Measurements from ENCODE around the gene TAS2R60. TPM values are rescaled to one million over a fixed set of nuclear protein-coding genes. Genes with fewer than 3 reads are reported as not detected.

TAS2R60 gene
- total and polyA plus RNA-seq, 2 of the 4 experiments (the other 2 are of a cell fraction) = not detected

DNA sequence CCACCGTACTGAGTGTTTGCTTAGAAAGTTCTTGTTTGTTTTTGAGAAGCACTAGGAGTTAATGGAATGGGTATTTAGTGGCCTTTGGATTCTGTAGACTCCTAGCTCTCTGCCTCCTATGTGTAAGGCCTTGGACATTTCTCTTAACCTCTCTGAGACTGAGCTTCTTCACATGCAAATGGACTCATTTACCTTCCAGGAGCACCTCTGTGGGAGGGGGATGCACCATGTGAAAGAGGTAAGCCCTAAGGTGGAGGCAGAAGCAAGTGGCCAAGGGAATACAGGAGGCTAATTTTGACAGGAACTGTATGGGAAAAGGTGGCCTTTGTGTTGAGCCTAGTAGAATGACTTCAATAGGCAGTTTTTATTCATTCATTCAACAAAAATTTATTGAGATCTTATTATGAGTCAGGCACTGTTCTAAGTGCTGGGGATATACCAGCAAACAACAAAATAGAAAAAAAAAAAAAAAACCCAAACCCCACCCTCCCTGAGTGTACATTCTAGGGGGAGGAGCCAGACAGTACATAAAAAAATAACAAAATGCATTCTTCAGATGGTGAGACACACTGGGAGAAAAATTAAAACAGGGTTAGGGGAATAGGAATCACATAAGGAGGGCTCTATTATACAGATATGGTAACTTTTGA is 25.4 kb upstream of the TAS2R60 start:
- Histone ChIP-seq H3K9me3 (ENCODE audit: control insufficient read depth, insufficient read depth, low read length) (no peaks in the 10 kb centered on the region), H3K4me2 (ENCODE audit: low read depth, low read length) (no peak overlapping the region), H3K14ac (replicated peaks; ENCODE audit: low read depth, low read length) (no peak overlapping the region), H4K91ac (ENCODE audit: insufficient read depth, low read depth, low read length) (no peak overlapping the region), H3K9ac (ENCODE audit: low read depth, low read length) (no peak overlapping the region), H3K56ac (ENCODE audit: extremely low read depth, insufficient read depth, low read length) (no peak overlapping the region), H2AK5ac (ENCODE audit: low read depth, low read length) (no peak overlapping the region), H4K20me1 (ENCODE audit: insufficient read depth, low read length) (no peaks in the 10 kb centered on the region), H3K27me3 (ENCODE audit: control insufficient read depth, insufficient read depth, low read length) (no peaks in the 10 kb centered on the region), H3K36me3 (ENCODE audit: control insufficient read depth, insufficient read depth, low read length) (no peaks in the 10 kb centered on the region), H3K23ac (ENCODE audit: low read depth, low read length) (peak overlapping the region; percentile 65; the same call in 1 of the 2 replicates), H3K9me1 (ENCODE audit: insufficient read depth, low read length) (no peaks in the 10 kb centered on the region; the same call in 1 of the 2 replicates), H2AK9ac (replicated peaks; ENCODE audit: low read depth, low read length, poor library complexity) (no peak overlapping the region), H3K4me3 (ENCODE audit: insufficient read depth, low read depth, low read length) (no peak overlapping the region), H4K5ac (ENCODE audit: low read depth, low read length) (no peak overlapping the region), H3K18ac (ENCODE audit: low read depth, low read length) (no peak overlapping the region), H3K4me1 (ENCODE audit: control insufficient read depth, insufficient read depth, low read length) (peaks cover 4% of the 10 kb centered on the region), H2BK120ac (ENCODE audit: low read depth, low read length) (no peak overlapping the region), H2BK15ac (ENCODE audit: low read depth, low read length) (no peak overlapping the region), H2BK5ac (ENCODE audit: low read depth, low read length, poor library complexity, severe bottlenecking) (no peak overlapping the region), H2AFZ (replicated peaks; ENCODE audit: low read length, poor library complexity) (no peak overlapping the region), H4K8ac (ENCODE audit: low read depth in 2 of 2, low read length in 2 of 2) (no peak overlapping the region), H3K4ac (ENCODE audit: low read depth, low read length) (peak overlapping the region; percentile 40; the same call in 1 of the 2 replicates), H3K27ac (ENCODE audit: insufficient read depth, low read length) (no peak overlapping the region), H2BK20ac (ENCODE audit: low read depth, low read length) (no peak overlapping the region), H3K79me1 (ENCODE audit: low read depth in 1 of 2, low read length in 2 of 2) (no peaks in the 10 kb centered on the region)
- POLR2A ChIA-PET (ENCODE audit: unreplicated experiment) = no interaction called here
- no CpG with 5 or more reads among the region's 1 CpG for WGBS, 2 experiments (ENCODE audit: extremely low coverage in 2 of 2, insufficient read length in 1 of 2)
- TF ChIP-seq RCOR1 (IDR thresholded peaks at IDR 0.05; ENCODE audit: insufficient replicate concordance, low read length) (no peak), FOS (IDR thresholded peaks at IDR 0.05; ENCODE audit: low read depth, low read length) (no peak), MAFK (IDR thresholded peaks at IDR 0.05; ENCODE audit: low read depth, low read length) (no peak), RAD21 (IDR thresholded peaks at IDR 0.05; ENCODE audit: low read length) (no peak), MAZ (IDR thresholded peaks at IDR 0.05; ENCODE audit: borderline replicate concordance, low read depth, low read length) (no peak), CEBPB (IDR thresholded peaks at IDR 0.05; ENCODE audit: low read depth, low read length) (no peak), NFE2L2 (IDR thresholded peaks at IDR 0.05; ENCODE audit: low read depth, low read length) (no peak), POLR2A (IDR thresholded peaks at IDR 0.05; ENCODE audit: low read depth, low read length) (no peak), CTCF (conservative IDR thresholded peaks at IDR 0.05; ENCODE audit: low read depth, low read length) (no peak), CHD1 (IDR thresholded peaks at IDR 0.05; ENCODE audit: low read depth, low read length) (no peak), SMC3 (IDR thresholded peaks at IDR 0.05; ENCODE audit: low read depth, low read length) (no peak), MXI1 (IDR thresholded peaks at IDR 0.05; ENCODE audit: borderline replicate concordance, low read depth, low read length) (no peak), BHLHE40 (IDR thresholded peaks at IDR 0.05; ENCODE audit: low read depth, low read length) (no peak), RFX5 (IDR thresholded peaks at IDR 0.05; ENCODE audit: low read depth, low read length) (no peak)
- TF ChIP-seq, protein P1, sequence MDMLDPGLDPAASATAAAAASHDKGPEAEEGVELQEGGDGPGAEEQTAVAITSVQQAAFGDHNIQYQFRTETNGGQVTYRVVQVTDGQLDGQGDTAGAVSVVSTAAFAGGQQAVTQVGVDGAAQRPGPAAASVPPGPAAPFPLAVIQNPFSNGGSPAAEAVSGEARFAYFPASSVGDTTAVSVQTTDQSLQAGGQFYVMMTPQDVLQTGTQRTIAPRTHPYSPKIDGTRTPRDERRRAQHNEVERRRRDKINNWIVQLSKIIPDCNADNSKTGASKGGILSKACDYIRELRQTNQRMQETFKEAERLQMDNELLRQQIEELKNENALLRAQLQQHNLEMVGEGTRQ (IDR thresholded peaks at IDR 0.05; ENCODE audit: low read depth, low read length) = no peak
- TF ChIP-seq, protein P2, sequence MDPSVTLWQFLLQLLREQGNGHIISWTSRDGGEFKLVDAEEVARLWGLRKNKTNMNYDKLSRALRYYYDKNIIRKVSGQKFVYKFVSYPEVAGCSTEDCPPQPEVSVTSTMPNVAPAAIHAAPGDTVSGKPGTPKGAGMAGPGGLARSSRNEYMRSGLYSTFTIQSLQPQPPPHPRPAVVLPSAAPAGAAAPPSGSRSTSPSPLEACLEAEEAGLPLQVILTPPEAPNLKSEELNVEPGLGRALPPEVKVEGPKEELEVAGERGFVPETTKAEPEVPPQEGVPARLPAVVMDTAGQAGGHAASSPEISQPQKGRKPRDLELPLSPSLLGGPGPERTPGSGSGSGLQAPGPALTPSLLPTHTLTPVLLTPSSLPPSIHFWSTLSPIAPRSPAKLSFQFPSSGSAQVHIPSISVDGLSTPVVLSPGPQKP (IDR thresholded peaks at IDR 0.05; ENCODE audit: borderline replicate concordance, low read depth, low read length) = no peak
- in situ Hi-C loops (cut with MboI; ENCODE audit: low sequenced_read_pairs) = no loop called here
- dilution Hi-C loops (cut with HindIII; ENCODE audit: low sequenced_read_pairs, unreplicated experiment) = no loop called here
- BruUV-seq (replicated peaks) = no TSS peak
- peak; percentile 31; the same call in 1 of the 2 replicates for ATAC-seq (ENCODE audit: low read depth)
- CTCF ChIA-PET = interaction anchor here (0.7 to 3.7 kb wide), 4 partner anchors 16 to 941 kb away, joined by 3 to 24 read pairs (median 4); no protein-coding TSS in a partner anchor
- intact Hi-C loops (cut with micrococcal nuclease) = loop anchor here (2.0 to 5.0 kb wide), 2 partner anchors 177 to 411 kb away; no protein-coding TSS in a partner anchor
- DNase-seq = peak; percentile 26

Data from IMR-90 (cell line).